GDM1 (cell line): ENCODE measurements around the gene SIRT5.

ENCODE experiments used
- DNase-seq: peaks from one replicate; lab custom pipeline; 2025; lab: John Stamatoyannopoulos, UW

Gene SIRT5

GRCh38 chr6:13635948-13636658, 61.7 kb downstream of the SIRT5 start:
- DNase-seq = no peak

GRCh38 chr6:13638014-13638413, 63.6 kb downstream of the SIRT5 start:
- no peak for DNase-seq

- no peak for DNase-seq
Measured at GRCh38 chr6:13638626-13639025, 64.2 kb downstream of the SIRT5 start.

- DNase-seq = no peak
Measured at GRCh38 chr6:13641315-13641714, 66.9 kb downstream of the SIRT5 start.

- no peak for DNase-seq
Measured at GRCh38 chr6:13643125-13643524, 68.7 kb downstream of the SIRT5 start.

- no peak for DNase-seq
Measured at GRCh38 chr6:13648850-13649249, 74.4 kb downstream of the SIRT5 start.

- no peak for DNase-seq
Measured at GRCh38 chr6:13649393-13649792, 75.0 kb downstream of the SIRT5 start.

- DNase-seq = no peak
Measured at GRCh38 chr6:13653296-13653695, 78.9 kb downstream of the SIRT5 start.

- no peak for DNase-seq
Measured at GRCh38 chr6:13654496-13654895, 80.1 kb downstream of the SIRT5 start.

GRCh38 chr6:13655700-13656099, 81.3 kb downstream of the SIRT5 start:
- no peak for DNase-seq

- DNase-seq = no peak
Measured at GRCh38 chr6:13660273-13660672, 85.9 kb downstream of the SIRT5 start.

GRCh38 chr6:13660893-13661292, 86.5 kb downstream of the SIRT5 start:
- no peak for DNase-seq

GRCh38 chr6:13661647-13662046, 87.2 kb downstream of the SIRT5 start:
- no peak for DNase-seq

GRCh38 chr6:13662651-13663334, 88.4 kb downstream of the SIRT5 start:
- no peak for DNase-seq

GRCh38 chr6:13663986-13664385, 89.6 kb downstream of the SIRT5 start:
- no peak for DNase-seq
